ENCODE results near the gene TRABD2B.

TRABD2B gene

GRCh38 chr1:47712596-47713299 is 284.4 kb downstream of the TRABD2B start:
- DNase-seq = no peak

- no peak for DNase-seq
Measured at GRCh38 chr1:47711848-47712492, 285.2 kb downstream of the TRABD2B start.

GRCh38 chr1:47711184-47711847 is 285.9 kb downstream of the TRABD2B start:
- peak; percentile 56 for DNase-seq

Data from RPMI8226 (cell line).